IMR-90 (cell line): ENCODE measurements around the gene ZBTB14. TPM values are rescaled to one million over a fixed set of nuclear protein-coding genes. Genes with fewer than 3 reads are reported as not detected.
A peak's percentile ranks its signal among the peaks of the same experiment; 100 is the strongest.

Experiments
- ATAC-seq: fragments of 200-7000 bp; cut with Tn5 transposase; 2 replicates; pipeline ENCODE4 v1.9.1; 2020; ENCODE audit warnings: low read depth, mild to moderate bottlenecking, moderate library complexity
- BruUV-seq: library from RNA; stranded (reverse); fragments of 400-500 nt; replicated peaks from 2 replicates; lab custom pipeline; 2021; lab: Mats Ljungman, UMichigan
- CTCF ChIA-PET: fragments of 300-600 bp; formaldehyde crosslinking; extraction: SDS; loops from one replicate; lab custom pipeline; 2021; ENCODE audit warnings: antibody characterized with exemption; lab: Yijun Ruan, JAX
- POLR2A ChIA-PET: fragments of 300-600 bp; sonication (Branson Sonifier 250); formaldehyde crosslinking; loops from one replicate; lab custom pipeline; 2022; ENCODE audit warnings: antibody characterized with exemption; ENCODE audit not compliant: unreplicated experiment; lab: Charles Lee
- DNase-seq: peaks from one replicate; pipeline ENCODE4 v3.0.0; 2013
- H2AFZ ChIP-seq: replicated peaks from 2 replicates; pipeline ENCODE3; 2013; ENCODE audit warnings: low read length, mild to moderate bottlenecking; ENCODE audit not compliant: poor library complexity
- H2AK5ac ChIP-seq: 2 replicates; pipeline ENCODE4 v1.6.1; 2013; ENCODE audit warnings: low read depth, low read length, inconsistent platforms
- H2AK9ac ChIP-seq: replicated peaks from 2 replicates; pipeline ENCODE3; 2013; ENCODE audit warnings: mild to moderate bottlenecking, low read depth, low read length, moderate library complexity; ENCODE audit not compliant: poor library complexity
- H2BK120ac ChIP-seq: 2 replicates; pipeline ENCODE4 v1.6.1; 2013; ENCODE audit warnings: low read depth, low read length, inconsistent platforms
- H2BK15ac ChIP-seq: 3 replicates; pipeline ENCODE4 v1.6.1; 2013; ENCODE audit warnings: low read depth, low read length, inconsistent platforms
- H2BK20ac ChIP-seq: 2 replicates; pipeline ENCODE4 v1.6.1; 2013; ENCODE audit warnings: low read depth, mild to moderate bottlenecking, inconsistent platforms, low read length, moderate library complexity
- H2BK5ac ChIP-seq: 2 replicates; pipeline ENCODE4 v1.6.1; 2013; ENCODE audit warnings: mild to moderate bottlenecking, low read depth, low read length, inconsistent platforms; ENCODE audit not compliant: poor library complexity, severe bottlenecking
- H3K14ac ChIP-seq: replicated peaks from 2 replicates; pipeline ENCODE4 v1.6.1; 2013; ENCODE audit warnings: low read depth, low read length, inconsistent platforms
- H3K18ac ChIP-seq: 2 replicates; pipeline ENCODE4 v1.6.1; 2013; ENCODE audit warnings: low read depth, low read length, control low read depth
- H3K23ac ChIP-seq: 2 replicates; pipeline ENCODE4 v1.6.1; 2013; ENCODE audit warnings: low read depth, low read length, inconsistent platforms
- H3K27ac ChIP-seq: 2 replicates; pipeline ENCODE4 v1.5.1; 2013; ENCODE audit warnings: mild to moderate bottlenecking, control low read depth, low read length; ENCODE audit not compliant: insufficient read depth
- H3K27me3 ChIP-seq: 2 replicates; pipeline ENCODE4 v1.6.1; 2013; ENCODE audit warnings: low read length; ENCODE audit not compliant: control insufficient read depth, insufficient read depth
- H3K36me3 ChIP-seq: 2 replicates; pipeline ENCODE4 v1.6.1; 2013; ENCODE audit warnings: low read length, mixed read lengths; ENCODE audit not compliant: control insufficient read depth, insufficient read depth
- H3K4ac ChIP-seq: 2 replicates; pipeline ENCODE4 v1.6.1; 2013; ENCODE audit warnings: low read depth, low read length, inconsistent platforms
- H3K4me1 ChIP-seq: 2 replicates; pipeline ENCODE4 v1.6.1; 2013; ENCODE audit warnings: low read length, mixed read lengths; ENCODE audit not compliant: control insufficient read depth, insufficient read depth
- H3K4me2 ChIP-seq: 2 replicates; pipeline ENCODE4 v1.6.1; 2013; ENCODE audit warnings: low read depth, mild to moderate bottlenecking, control low read depth, low read length, moderate library complexity
- H3K4me3 ChIP-seq: 2 replicates; pipeline ENCODE4 v1.5.1; 2013; ENCODE audit warnings: low read depth, mild to moderate bottlenecking, control low read depth, low read length, moderate library complexity; ENCODE audit not compliant: insufficient read depth
- H3K56ac ChIP-seq: 2 replicates; pipeline ENCODE4 v1.6.1; 2013; ENCODE audit warnings: low read length, inconsistent platforms; ENCODE audit not compliant: insufficient read depth; ENCODE audit errors: extremely low read depth
- H3K79me1 ChIP-seq, 2 experiments: 2 replicates each; pipeline ENCODE4 v1.6.1; 2013; ENCODE audit warnings: low read length in 2 of 2, inconsistent platforms in 1 of 2, low read depth in 1 of 2
- H3K9ac ChIP-seq: 2 replicates; pipeline ENCODE4 v1.6.1; 2013; ENCODE audit warnings: low read depth, low read length, control low read depth
- H3K9me1 ChIP-seq: 2 replicates; pipeline ENCODE4 v1.6.1; 2013; ENCODE audit warnings: low read length, inconsistent platforms; ENCODE audit not compliant: insufficient read depth
- H3K9me3 ChIP-seq: 2 replicates; pipeline ENCODE4 v1.6.1; 2013; ENCODE audit warnings: low read length; ENCODE audit not compliant: control insufficient read depth, insufficient read depth
- H4K20me1 ChIP-seq: 2 replicates; pipeline ENCODE4 v1.6.1; 2013; ENCODE audit warnings: low read length, inconsistent platforms; ENCODE audit not compliant: insufficient read depth
- H4K5ac ChIP-seq: 2 replicates; pipeline ENCODE4 v1.6.1; 2013; ENCODE audit warnings: mild to moderate bottlenecking, low read depth, low read length, control low read depth
- H4K8ac ChIP-seq, 2 experiments: 2 replicates each; pipeline ENCODE4 v1.6.1; 2013; ENCODE audit warnings: low read depth in 2 of 2, low read length in 2 of 2, control low read depth in 1 of 2, inconsistent platforms in 1 of 2
- H4K91ac ChIP-seq: 2 replicates; pipeline ENCODE4 v1.6.1; 2013; ENCODE audit warnings: low read depth, low read length, inconsistent platforms; ENCODE audit not compliant: insufficient read depth
- BHLHE40 ChIP-seq: fragments of 150-350 bp; IDR thresholded peaks from 2 replicates; pipeline ENCODE4 v1.6.1; 2016; ENCODE audit warnings: mild to moderate bottlenecking, low read depth, low read length
- CEBPB ChIP-seq: IDR thresholded peaks from 2 replicates; pipeline ENCODE4 v1.6.1; 2012; ENCODE audit warnings: low read depth, low read length, improper control_type of control experiment
- CHD1 ChIP-seq: IDR thresholded peaks from 2 replicates; pipeline ENCODE4 v1.6.1; 2012; ENCODE audit warnings: low read depth, low read length, improper control_type of control experiment
- CTCF ChIP-seq: conservative IDR thresholded peaks from 2 replicates; pipeline ENCODE4 v1.5.1; 2012; ENCODE audit warnings: mild to moderate bottlenecking, low read depth, low read length, improper control_type of control experiment
- ELK1 ChIP-seq: fragments of 150-350 bp; IDR thresholded peaks from 2 replicates; pipeline ENCODE4 v1.6.1; 2016; ENCODE audit warnings: low read depth, mild to moderate bottlenecking, low read length, moderate library complexity, borderline replicate concordance
- FOS ChIP-seq: fragments of 150-350 bp; IDR thresholded peaks from 2 replicates; pipeline ENCODE4 v1.6.1; 2016; ENCODE audit warnings: low read depth, low read length
- MAZ ChIP-seq: IDR thresholded peaks from 2 replicates; pipeline ENCODE4 v1.6.1; 2012; ENCODE audit warnings: low read depth, mild to moderate bottlenecking, low read length, improper control_type of control experiment, moderate library complexity, borderline replicate concordance
- MXI1 ChIP-seq: IDR thresholded peaks from 2 replicates; pipeline ENCODE4 v1.6.1; 2012; ENCODE audit warnings: low read depth, mild to moderate bottlenecking, low read length, moderate library complexity, borderline replicate concordance
- NFE2L2 ChIP-seq: fragments of 150-350 bp; IDR thresholded peaks from 2 replicates; pipeline ENCODE4 v1.6.1; 2016; ENCODE audit warnings: low read depth, mild to moderate bottlenecking, low read length
- POLR2A ChIP-seq: IDR thresholded peaks from 2 replicates; pipeline ENCODE4 v1.6.1; 2012; ENCODE audit warnings: mild to moderate bottlenecking, low read depth, low read length
- RAD21 ChIP-seq: IDR thresholded peaks from 2 replicates; pipeline ENCODE4 v1.6.1; 2012; ENCODE audit warnings: low read length, improper control_type of control experiment
- RFX5 ChIP-seq: IDR thresholded peaks from 2 replicates; pipeline ENCODE4 v1.8.0; 2012; ENCODE audit warnings: low read depth, mild to moderate bottlenecking, low read length, moderate library complexity
- SMC3 ChIP-seq: fragments of 150-350 bp; IDR thresholded peaks from 2 replicates; pipeline ENCODE4 v1.6.1; 2016; ENCODE audit warnings: low read depth, mild to moderate bottlenecking, antibody characterized with exemption, low read length, moderate library complexity
- USF2 ChIP-seq: fragments of 150-350 bp; IDR thresholded peaks from 2 replicates; pipeline ENCODE4 v1.6.1; 2017; ENCODE audit warnings: mild to moderate bottlenecking, antibody characterized with exemption, low read length, low read depth
- WGBS, 2 experiments: methylation state at CpG; one replicate each; pipeline versions ENCODE4 v1.1.5 to v1.1.7; 2013; ENCODE audit warnings: missing lambda C conversion rate in 2 of 2; ENCODE audit not compliant: insufficient read length in 1 of 2; ENCODE audit errors: extremely low coverage in 2 of 2; 5-methylcytosine and 5-hydroxymethylcytosine counted together
- dilution Hi-C: fragments of 300-500 bp; cut with HindIII; formaldehyde crosslinking; loops from one replicate; pipeline ENCODE4 v1.14.3; 2018; ENCODE audit warnings: low sequenced_read_pairs; ENCODE audit not compliant: unreplicated experiment
- in situ Hi-C: fragments of 300-500 bp; cut with MboI; formaldehyde crosslinking; loops from 3 replicates; pipeline ENCODE4 v1.14.3; 2019; ENCODE audit warnings: low sequenced_read_pairs, inconsistent platforms, mixed read lengths
- intact Hi-C: fragments of 100-400 bp; cut with micrococcal nuclease; formaldehyde crosslinking; loops from 2 replicates; pipeline ENCODE4 v1.10.0; 2022
- polyA plus RNA-seq, 3 experiments: library from polyadenylated mRNA; depleted of rRNA; stranded (reverse); fragments of >200 nt; gene quantifications; 2 replicates each; pipeline ENCODE4 v1.2.3, GENCODE V29; 2012; ENCODE audit warnings: low replicate concordance in 1 of 3
- total RNA-seq: library from RNA; depleted of rRNA; stranded (reverse); fragments of >200 nt; gene quantifications from 2 replicates; pipeline ENCODE4 v1.2.3, GENCODE V29; 2012

ZBTB14 gene
- total and polyA plus RNA-seq, 2 of the 4 experiments (the other 2 are of a cell fraction) = 5.8 to 9.1 TPM

GRCh38 chr18:5295981-5296705 is 617 bp upstream of the ZBTB14 start:
- DNase-seq (peak; percentile 96), ATAC-seq (peak; percentile 79)
- Histone ChIP-seq H4K91ac (peak overlapping the region; percentile 64), H2AK5ac (no peak overlapping the region), H3K36me3 (peaks cover 5% of the 10 kb centered on the region), H3K18ac (no peak overlapping the region; the same call in 1 of the 2 replicates), H3K4ac (peak overlapping the region; percentile 70), H3K23ac (peak overlapping the region; percentile 87), H4K5ac (peak overlapping the region; percentile 57), H3K9me1 (peaks cover 5% of the 10 kb centered on the region; the same call in 1 of the 2 replicates), H4K20me1 (no peaks in the 10 kb centered on the region), H3K79me1 (peaks cover 8% of the 10 kb centered on the region in 2 experiments), H3K27me3 (peaks cover 4% of the 10 kb centered on the region; the same call in 1 of the 2 replicates), H3K4me1 (peaks cover 3% of the 10 kb centered on the region), H2BK120ac (peak overlapping the region; percentile 16; the same call in 1 of the 2 replicates), H2AK9ac (peak overlapping the region; percentile 68), H3K9ac (peak overlapping the region; percentile 72), H2AFZ (peak overlapping the region; percentile 92), H3K9me3 (no peaks in the 10 kb centered on the region), H4K8ac (peak overlapping the region; percentile 66 to 81; a peak in 3 of 4 replicates), H2BK5ac (peak overlapping the region; percentile 88), H3K56ac (peak overlapping the region; percentile 63; the same call in 1 of the 2 replicates), H3K4me2 (peak overlapping the region; percentile 89), H2BK15ac (no peak overlapping the region), H2BK20ac (no peak overlapping the region), H3K14ac (peak overlapping the region; percentile 68), H3K27ac (peak overlapping the region; percentile 87), H3K4me3 (peak overlapping the region; percentile 65)
- dilution Hi-C loops = no loop called here
- no TSS peak for BruUV-seq
- POLR2A ChIA-PET = no interaction called here
- in situ Hi-C loops = no loop called here
- intact Hi-C loops = loop anchor here (1.0 to 2.0 kb wide), 2 partner anchors 59 to 251 kb away; no protein-coding TSS in a partner anchor
- WGBS, 2 experiments = 0% methylated on average over 25 of the region's 95 CpGs; no CpG with 5 or more reads in 1 of the 2 experiments
- CTCF ChIA-PET = no interaction called here
- TF ChIP-seq FOS (no peak), POLR2A (peak; percentile 42), ELK1 (no peak), SMC3 (no peak), MXI1 (0 out of 2 replicates have a peak, but pooled peaks have one; percentile 41), CEBPB (no peak), RFX5 (0 out of 2 replicates have a peak, but pooled peaks have one; percentile 2), CHD1 (no peak), NFE2L2 (no peak), CTCF (no peak), RAD21 (no peak), MAZ (peak; percentile 84), USF2 (no peak), BHLHE40 (peak; percentile 55)
